Gastroesophageal sphincter (tissue), 3 donors: Measurements from ENCODE around the gene PAEP.
"Not testable (repeated sequence)": the region's sequence is repeated elsewhere in the genome, so short reads cannot be mapped to it uniquely, and the experiment has no call there.

Experiments
- EP300 ChIP-seq: sonication (generic); formaldehyde crosslinking; IDR thresholded peaks from one replicate; pipeline ENCODE4 v1.6.1; 2017; ENCODE audit warnings: antibody characterized with exemption, mild to moderate bottlenecking
- POLR2A ChIP-seq, 2 donors: fragments of 450-650 bp; IDR thresholded peaks; one replicate each; pipeline ENCODE4 v1.6.1; 2017; ENCODE audit warnings: antibody characterized with exemption in 2 of 2, mild to moderate bottlenecking in 2 of 2, moderate library complexity in 1 of 2
- POLR2AphosphoS5 ChIP-seq: sonication (generic); formaldehyde crosslinking; IDR thresholded peaks from one replicate; pipeline ENCODE4 v1.6.1; 2017; ENCODE audit warnings: antibody characterized with exemption
- TF ChIP-seq, protein P1 (sequence below), 4 experiments: fragments of 200-600 bp in 2 of 4; fragments of 450-650 bp in 2 of 4; sonication (generic) in 1 of 4; IDR thresholded peaks; one replicate each; pipeline ENCODE4 v1.5.1; 2017 to 2019; ENCODE audit warnings: antibody characterized with exemption in 4 of 4, mild to moderate bottlenecking in 2 of 4, moderate library complexity in 2 of 4

DNA sequence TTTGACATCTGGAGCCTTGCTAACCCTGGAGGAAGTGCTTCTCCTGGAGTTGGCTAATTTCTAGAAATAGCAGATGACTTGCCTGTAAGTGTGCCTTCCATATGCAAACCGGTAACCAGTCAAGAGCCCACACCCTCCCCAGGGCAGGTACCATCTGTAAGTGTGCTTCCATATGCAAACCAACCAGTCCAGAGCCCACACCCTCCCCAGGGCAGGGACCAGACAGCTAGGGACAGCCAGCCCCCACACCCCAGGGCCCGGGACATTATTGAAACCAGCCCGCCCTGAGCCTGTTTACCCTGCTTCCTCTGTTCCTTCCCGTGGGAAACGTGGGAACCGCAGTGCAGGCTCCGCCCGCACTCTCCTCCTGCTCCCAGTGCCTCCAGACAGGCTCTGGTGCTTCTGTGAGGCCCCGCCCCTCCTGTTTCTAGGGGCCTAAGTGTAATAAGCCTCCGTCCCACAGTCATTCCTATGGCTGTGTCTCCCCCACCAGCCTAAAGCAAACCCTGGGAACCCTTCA is 27.3 kb upstream of the PAEP start:
- not testable (repeated sequence) for TF ChIP-seq POLR2AphosphoS5; POLR2A (IDR thresholded peaks at IDR 0.05); EP300
- TF ChIP-seq, protein P1, sequence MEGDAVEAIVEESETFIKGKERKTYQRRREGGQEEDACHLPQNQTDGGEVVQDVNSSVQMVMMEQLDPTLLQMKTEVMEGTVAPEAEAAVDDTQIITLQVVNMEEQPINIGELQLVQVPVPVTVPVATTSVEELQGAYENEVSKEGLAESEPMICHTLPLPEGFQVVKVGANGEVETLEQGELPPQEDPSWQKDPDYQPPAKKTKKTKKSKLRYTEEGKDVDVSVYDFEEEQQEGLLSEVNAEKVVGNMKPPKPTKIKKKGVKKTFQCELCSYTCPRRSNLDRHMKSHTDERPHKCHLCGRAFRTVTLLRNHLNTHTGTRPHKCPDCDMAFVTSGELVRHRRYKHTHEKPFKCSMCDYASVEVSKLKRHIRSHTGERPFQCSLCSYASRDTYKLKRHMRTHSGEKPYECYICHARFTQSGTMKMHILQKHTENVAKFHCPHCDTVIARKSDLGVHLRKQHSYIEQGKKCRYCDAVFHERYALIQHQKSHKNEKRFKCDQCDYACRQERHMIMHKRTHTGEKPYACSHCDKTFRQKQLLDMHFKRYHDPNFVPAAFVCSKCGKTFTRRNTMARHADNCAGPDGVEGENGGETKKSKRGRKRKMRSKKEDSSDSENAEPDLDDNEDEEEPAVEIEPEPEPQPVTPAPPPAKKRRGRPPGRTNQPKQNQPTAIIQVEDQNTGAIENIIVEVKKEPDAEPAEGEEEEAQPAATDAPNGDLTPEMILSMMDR (IDR thresholded peaks at IDR 0.05), result not testable (repeated sequence)
